Thyroid gland (tissue), 4 donors: ENCODE data around the gene CD180.

Experiments
- CTCF ChIP-seq, 6 experiments: fragments of 200-600 bp in 3 of 6; fragments of 450-650 bp in 3 of 6; sonication (generic) in 3 of 6; IDR thresholded peaks; one replicate each; pipeline ENCODE4 v1.5.1; 2016 to 2019; ENCODE audit warnings: antibody characterized with exemption in 6 of 6, mild to moderate bottlenecking in 2 of 6, inconsistent platforms in 1 of 6, moderate library complexity in 1 of 6
- POLR2A ChIP-seq, 2 donors: fragments of 450-650 bp; IDR thresholded peaks; one replicate each; pipeline ENCODE4 v1.6.1; 2017; ENCODE audit warnings: antibody characterized with exemption in 2 of 2, mild to moderate bottlenecking in 2 of 2, moderate library complexity in 1 of 2

GRCh38 chr5:67160985-67161384, 35.6 kb downstream of the CD180 start:
- TF ChIP-seq POLR2A (IDR thresholded peaks at IDR 0.05) (no peak), CTCF (IDR thresholded peaks at IDR 0.05) (no peak)
